GDM1 (cell line): Measurements from ENCODE around the gene FNDC1.

Experiments used
- DNase-seq: peaks from one replicate; lab custom pipeline; 2025; lab: John Stamatoyannopoulos, UW

FNDC1 gene

DNA sequence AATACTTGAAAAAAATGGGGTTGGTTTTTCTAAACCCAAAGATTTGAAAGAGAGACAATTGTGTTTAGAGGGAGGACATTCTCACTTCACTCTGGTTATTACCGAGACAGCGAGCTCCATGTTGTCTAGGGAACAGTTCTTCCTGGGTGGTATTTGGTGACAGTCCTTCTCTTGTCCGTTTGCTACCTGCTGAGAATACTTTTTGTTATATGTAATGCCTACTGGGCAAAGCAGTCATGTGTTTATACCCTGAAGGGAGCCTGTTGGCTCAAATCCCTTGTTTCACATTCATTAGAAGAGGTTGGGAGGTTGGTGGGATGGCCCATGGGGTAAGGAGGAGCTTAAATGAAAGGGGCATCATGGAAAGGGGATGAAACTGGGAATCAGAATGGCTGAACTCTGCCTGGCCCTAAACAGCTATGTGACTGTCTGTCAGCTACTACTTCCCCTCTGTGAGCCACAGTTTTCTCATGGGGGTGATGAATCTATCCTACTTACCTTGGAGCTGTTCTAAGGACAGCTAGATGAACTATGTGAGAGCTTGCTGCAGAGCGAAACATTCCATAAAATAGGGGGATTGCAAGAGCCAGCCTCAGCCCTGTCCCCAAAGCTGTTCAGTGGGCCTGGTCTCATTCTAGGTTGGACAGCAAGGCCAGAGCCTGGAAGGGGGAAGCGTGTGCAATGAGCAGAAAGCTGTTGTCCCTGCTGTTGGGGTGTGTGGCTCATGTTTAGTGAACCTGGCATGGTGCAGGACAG lies 43.5 kb downstream of the FNDC1 start:
- no peak for DNase-seq

DNA sequence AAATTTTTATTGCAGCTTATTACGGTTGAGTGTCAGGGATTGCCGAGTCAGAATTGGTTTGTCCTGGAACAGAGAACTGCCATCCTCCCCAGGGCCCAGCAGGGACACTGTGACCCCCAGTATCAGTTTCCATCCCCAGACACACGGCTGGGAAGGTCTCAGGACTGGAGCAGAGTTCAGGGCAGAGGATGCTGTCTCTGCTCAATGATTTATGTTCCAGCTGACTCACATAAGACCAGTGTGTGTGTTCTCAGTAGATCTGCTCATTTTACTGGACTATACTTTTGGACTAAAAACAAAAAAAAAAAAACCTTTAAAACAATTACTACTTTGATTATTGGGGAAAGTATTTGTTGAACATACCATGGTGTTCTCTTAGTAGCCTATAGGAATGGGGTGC lies 44.2 kb downstream of the FNDC1 start:
- DNase-seq = no peak

DNA sequence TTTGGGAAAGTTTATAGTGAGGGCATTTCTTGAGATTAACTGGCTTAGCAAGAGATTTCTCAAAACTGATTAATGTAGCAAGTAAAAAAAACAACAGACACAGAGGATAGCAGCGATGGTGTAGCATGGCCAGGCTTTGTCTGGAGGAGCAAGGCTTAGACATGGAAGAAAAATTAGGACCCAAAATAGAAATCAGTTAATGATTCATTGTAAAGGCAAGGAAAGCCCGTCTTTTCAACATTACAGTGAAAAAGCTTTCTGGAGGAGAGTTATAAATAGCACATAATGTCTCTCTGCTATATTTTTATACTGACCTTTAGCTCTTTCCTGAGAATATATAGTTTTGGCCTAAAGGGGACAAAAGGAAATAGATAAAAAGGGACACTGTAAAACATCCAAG lies 45.1 kb downstream of the FNDC1 start:
- DNase-seq = no peak

DNA sequence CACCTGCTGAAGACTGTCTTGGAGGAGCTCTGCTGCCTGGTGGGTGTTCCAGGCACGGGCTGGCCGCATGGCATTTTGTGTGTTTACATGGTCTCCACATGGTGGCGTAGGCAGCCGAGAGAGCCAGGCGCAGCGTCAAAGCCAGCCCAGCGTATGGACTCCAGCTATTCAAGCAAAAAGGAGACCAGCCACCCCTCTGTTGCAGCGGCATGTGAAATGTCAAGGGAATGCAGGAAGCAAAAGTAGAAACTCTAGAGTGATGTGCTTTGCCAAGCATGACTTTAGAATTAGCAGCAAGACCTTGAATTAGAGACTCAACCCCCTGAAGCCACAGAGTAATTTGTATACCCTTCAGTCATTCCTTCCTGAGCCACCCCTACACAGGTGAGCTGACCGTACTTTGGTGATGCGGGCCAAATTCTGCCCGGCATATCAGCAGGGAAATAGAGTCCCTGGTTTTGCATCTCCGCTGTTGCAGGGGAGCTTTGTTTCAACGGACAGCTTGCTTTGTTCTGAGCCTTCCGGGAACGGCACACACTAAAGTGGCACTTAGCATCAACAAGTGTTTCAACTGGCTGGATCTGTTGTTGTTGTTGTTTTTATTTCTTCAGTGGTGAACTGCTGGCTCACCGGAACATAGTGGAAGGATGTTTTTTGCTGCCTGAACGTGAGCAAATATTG lies 48.5 kb downstream of the FNDC1 start:
- no peak for DNase-seq

DNA sequence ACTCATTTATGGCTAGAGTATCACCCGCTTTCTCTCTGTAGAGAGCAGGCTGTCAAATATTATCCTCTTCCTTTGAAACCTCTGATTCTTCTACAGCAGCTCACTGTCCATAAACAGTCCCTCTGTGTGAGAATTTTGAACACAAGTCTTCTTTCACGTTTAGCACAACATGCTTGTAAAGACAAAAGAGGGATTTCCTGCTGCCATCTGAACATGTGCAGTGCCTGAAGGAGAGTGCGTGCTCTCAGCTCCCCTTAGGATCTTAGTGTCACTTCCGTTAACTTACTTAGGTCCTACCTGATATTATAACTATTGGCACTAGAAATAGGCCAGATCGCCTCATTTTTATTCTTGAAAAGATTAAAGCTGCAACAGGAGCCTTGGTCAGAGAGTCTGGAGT lies 50.9 kb downstream of the FNDC1 start:
- no peak for DNase-seq

DNA sequence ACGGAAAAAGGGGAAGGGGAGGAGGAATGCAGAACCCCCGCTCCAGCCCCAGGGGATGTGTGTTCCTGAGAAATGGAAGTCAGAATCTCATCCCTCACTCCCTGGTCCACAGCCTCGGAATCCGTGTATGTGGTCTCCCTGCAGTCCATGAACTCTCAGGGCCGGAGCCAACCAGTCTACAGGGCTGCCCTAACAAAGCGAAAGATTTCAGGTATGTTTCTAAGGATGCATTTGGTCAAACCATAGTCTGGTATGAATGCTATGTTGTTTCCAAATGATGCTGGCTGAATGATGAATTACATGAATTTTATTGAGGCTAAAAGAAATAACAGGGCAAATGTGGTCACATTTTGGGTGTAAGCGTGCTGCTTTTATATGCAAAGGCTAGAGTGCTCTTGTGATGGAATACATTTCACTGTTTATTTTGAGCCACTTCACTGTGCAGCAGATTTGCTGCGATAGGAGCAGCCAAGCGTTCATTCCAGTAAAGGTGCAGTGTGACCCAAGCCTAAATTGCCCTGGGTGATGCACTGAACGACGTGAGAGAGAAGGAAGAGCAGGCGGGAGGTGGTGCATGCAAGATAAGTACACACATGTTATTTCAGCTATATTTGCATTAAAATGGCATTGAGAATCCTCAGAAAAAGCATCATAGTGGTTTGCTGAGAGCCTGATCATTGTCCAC lies 52.4 kb downstream of the FNDC1 start:
- no peak for DNase-seq

DNA sequence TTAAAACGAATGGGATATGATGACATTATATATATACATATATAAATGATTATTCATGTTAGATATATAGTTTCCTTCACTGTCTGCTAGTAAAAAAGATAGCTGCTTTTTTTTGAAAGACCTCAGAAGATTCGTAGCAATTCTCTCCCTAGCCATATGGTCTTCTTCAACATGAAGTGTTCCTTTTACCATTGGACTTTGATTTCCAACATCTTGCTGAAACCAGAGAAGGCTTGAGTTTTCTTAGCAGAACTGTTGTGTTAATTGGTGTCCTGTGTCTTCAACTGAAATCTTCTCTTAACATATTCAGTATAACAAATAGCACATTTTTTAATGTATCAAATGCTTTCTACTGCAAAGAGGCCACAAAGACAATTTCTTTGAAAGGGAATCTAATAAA lies 55.3 kb downstream of the FNDC1 start:
- no peak for DNase-seq

DNA sequence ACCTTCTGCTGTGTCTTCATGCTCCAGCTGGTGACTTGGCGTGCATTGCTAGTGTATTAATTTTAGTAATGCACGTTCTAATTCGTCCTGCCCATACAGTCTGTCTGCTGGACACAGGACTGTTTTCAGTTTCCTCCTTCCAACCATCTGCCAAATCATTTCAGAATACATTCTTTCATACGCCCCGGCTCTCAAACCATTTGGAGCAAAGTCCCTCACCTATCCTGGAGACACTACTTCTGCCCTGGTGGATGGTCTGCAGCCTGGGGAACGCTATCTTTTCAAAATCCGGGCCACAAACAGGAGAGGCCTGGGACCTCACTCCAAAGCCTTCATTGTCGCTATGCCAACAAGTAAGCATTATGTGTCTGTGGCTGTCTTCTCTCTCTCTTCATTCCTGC lies 60.5 kb downstream of the FNDC1 start:
- DNase-seq = no peak

DNA sequence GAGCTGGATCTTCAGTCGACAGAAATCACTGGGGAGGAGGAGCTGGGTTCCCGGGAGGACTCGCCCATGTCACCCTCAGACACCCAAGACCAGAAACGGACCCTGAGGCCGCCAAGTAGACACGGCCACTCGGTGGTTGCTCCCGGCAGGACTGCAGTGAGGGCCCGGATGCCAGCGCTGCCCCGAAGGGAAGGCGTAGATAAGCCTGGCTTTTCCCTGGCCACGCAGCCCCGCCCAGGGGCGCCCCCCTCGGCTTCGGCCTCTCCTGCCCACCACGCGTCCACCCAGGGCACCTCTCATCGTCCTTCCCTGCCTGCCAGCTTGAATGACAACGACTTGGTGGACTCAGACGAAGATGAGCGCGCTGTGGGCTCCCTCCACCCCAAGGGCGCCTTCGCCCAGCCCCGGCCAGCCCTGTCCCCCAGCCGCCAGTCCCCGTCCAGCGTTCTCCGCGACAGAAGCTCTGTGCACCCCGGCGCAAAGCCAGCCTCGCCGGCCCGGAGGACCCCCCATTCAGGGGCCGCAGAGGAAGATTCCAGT lies 63.0 kb downstream of the FNDC1 start:
- DNase-seq = no peak

DNA sequence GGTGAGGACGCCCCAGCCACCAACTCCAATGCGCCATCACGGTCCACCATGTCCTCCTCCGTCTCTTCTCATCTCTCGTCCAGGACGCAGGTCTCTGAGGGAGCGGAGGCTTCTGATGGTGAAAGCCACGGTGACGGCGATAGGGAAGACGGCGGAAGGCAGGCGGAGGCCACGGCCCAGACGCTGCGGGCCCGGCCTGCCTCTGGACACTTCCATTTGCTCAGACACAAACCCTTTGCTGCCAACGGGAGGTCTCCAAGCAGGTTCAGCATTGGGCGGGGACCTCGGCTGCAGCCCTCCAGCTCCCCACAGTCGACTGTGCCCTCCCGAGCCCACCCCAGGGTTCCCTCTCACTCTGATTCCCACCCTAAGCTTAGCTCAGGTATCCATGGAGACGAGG lies 63.6 kb downstream of the FNDC1 start:
- DNase-seq = no peak

DNA sequence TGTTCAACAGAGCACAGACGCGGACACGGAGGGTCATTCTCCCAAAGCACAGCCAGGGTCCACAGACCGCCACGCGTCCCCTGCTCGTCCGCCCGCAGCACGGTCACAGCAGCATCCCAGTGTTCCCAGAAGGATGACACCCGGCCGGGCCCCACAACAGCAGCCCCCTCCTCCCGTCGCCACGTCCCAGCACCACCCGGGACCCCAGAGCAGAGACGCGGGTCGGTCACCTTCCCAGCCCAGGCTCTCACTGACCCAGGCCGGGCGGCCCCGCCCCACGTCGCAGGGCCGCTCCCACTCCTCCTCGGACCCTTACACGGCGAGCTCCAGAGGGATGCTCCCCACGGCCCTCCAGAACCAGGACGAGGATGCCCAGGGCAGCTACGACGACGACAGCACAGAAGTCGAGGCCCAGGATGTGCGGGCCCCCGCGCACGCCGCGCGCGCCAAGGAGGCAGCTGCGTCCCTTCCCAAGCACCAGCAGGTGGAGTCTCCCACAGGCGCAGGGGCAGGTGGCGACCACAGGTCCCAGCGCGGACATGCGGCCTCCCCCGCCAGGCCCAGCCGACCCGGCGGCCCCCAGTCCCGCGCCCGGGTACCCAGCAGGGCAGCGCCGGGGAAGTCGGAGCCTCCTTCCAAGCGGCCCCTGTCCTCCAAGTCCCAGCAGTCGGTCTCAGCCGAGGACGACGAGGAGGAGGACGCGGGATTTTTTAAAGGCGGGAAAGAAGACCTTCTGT lies 64.3 kb downstream of the FNDC1 start:
- no peak for DNase-seq

DNA sequence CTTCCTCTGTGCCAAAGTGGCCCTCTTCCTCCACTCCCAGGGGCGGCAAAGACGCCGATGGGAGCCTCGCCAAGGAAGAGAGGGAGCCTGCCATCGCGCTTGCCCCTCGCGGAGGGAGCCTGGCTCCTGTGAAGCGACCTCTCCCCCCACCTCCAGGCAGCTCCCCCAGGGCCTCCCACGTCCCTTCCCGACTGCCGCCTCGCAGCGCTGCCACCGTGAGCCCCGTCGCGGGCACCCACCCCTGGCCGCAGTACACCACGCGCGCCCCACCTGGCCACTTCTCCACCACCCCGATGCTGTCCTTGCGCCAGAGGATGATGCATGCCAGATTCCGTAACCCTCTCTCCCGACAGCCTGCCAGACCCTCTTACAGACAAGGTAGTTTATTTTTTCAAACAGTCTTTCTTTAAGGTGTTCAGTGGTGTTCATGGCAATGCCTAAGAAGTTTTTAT lies 64.9 kb downstream of the FNDC1 start:
- no peak for DNase-seq

DNA sequence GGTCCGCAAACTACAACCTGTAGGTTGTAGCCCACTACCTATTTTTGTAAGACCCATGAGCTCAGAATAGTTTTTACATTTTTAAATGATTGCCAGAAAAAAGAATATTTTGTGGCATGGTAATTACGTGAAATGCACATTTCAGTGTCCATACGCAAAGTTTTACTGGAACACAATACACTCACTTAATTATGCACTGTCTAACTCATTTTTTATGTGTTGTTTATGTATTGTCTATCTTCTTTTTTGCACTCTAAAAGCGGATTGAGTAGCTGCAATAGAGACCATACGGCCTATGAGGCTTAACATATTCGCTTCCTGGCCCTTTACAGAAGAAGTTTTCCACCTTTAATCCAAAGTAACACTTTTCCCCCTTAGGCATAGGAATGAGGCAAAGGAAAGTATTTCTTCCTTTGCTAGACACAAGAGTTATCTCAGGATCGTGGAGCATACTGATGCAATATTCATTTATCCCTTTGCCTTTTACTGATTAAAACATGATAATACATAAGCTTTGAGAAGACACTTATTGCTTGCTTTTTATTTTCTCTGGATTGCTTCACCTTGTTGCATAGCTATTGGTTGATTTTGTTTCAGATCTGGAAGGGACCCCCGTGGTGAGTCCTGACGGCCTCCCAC lies 69.8 kb downstream of the FNDC1 start:
- no peak for DNase-seq

DNA sequence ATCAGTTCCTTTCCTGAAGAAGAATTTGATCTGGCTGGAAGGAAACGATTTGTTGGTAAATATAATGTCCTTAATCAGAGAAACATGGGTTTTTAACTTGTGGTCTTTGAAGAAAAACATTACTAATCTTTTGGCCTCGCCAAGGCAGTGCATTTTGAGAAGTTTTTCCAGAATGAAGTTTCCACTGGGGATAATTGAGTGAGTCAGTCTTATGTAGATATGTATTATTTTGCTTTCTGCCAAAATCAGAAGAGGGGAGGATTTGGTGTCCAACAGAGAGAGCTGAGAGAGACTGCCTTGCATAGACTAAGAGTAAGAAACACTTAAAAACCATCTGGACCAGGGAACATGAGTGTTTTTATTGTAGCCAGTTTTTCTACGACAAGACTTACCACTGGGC lies 79.9 kb downstream of the FNDC1 start:
- no peak for DNase-seq

DNA sequence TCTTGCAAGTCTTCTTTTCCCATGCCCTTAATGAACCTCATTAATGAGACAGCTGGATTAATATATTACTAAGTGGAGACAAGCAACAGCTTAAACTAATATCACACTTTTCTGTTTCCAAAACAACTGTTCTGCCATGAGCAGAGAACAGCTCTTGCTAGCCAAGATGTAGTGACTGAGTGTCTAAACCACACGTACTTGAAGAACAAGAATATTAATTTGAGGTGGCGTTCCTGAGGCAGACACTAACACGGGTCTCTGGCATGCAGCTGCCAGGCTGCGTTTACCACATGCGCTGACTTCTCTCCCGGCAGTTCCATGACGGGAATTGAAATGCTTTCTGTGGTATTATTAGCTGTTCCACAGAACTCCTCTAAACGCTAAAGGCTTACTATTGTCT lies 80.6 kb downstream of the FNDC1 start:
- no peak for DNase-seq

DNA sequence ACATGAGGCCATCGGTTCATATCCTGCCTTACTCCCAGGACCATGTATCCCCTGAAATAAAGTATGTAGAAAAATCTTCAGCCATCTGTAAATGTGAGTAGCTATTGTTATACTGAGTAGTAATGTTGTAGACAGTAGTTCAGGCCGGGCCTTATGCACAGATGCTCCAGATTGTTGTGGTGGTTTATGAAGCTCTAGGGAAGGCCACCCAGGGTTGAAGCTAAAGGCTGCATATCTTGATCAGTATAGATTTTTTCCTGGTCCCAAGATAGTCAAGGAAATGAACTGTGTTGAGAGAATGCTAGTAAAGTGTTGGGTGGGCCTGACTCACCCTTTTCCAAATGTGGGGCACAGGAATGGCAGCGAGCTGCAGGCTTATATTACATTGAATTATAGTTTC lies 81.4 kb downstream of the FNDC1 start:
- no peak for DNase-seq

DNA sequence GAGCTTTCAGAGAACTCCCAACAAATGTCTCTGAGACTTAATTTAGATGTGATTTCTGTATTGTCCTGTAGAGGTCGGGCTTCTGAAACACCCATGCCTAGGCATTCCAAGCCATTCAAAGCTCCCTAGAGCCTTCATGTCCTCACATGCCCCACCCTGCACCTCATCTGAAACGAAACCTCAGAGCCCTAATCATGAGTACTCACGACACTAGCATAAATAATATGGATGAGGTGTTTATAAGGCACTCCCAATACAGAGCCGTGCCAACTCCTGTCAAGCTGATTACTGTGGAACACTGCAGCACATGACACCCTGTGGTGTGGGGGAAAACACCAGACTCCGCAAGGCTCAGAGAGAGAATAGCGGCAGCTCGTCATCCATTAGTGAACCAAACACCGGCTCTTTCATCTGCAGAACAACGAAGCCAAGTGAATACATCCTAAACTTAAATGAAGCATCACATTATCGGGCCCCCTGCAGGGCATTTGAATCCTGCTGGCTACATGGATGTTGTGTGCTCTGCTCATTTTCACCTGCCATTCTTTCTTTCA lies 83.8 kb downstream of the FNDC1 start:
- no peak for DNase-seq

DNA sequence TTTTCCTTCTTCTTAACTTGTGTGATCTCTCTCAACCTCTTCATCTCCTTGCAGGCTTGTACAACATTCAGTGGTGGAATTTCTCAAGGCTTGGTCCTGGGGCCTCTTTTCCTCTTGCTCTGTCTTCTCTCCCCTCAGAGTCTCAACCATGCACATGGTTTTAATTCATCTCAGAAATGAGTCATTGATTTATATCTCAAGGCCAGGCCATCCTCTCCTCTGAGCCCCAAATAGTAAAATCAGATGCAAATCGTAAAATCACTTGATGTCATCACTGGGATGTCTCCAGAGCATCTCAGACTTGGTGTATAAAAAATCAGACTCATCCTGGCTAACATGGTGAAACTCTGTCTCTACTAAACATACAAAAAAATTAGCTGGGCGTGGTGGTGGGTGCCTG lies 85.0 kb downstream of the FNDC1 start:
- DNase-seq = no peak

DNA sequence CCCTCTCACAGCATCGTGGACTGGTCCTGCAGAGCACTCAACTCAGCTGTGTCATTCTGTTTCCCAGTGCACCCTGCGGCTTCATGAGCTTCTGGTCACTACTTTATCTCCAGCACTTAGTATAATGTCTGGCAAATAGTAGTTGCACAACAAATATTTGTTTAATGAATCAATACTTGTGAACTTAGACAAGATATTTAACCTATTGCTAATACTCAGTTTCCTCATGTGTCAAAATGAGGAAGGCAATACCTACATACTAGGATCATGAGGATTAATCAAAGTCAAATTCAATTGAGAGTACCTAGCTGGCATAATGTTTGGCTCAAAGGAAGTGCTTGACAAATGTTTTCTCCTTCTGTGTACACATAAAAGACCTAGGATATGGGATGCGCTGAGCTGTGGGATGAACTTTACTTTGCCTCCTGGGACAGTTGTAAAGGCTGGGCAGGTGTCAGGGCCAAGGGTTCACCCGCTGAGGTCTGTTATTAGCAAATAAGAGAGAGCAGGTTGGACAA lies 86.3 kb downstream of the FNDC1 start:
- no peak for DNase-seq

DNA sequence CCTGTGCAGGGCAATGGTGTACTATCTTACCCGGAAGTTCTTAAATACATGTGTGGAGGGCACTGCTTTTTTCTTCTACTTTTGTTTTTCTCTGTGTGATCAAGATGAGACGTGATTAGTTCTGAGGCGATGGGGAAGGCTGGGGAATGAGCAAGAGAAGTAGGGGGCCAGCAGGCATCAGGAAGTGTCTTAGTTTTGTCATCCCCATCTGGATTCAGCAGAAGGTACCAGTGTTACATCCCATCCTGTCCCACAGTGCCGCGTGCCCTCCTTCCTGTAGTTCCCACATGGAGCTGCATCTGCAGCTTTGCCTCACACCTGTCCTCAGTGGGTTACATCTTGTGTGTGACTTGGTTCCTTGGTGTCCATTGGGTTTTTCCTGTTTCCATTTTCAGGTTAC lies 86.9 kb downstream of the FNDC1 start:
- no peak for DNase-seq

DNA sequence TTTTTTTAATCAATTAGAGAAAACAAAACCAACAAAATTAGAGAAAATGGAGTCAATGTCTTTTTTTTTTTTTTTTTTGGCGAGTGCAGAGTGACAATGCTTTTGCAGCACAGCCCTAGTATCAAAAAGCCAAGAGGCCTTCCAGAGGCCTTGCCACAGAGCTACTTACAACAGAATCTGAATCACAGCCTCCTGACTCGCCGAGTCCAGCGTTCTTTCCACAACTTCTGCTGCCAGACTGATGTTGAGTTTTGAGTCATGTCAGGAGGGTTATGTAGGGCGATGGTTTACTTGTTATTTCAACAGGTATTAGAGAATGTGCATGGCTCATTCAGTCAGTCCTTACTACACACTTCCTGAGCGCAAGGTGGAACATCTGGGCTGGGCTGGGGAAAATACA lies 88.6 kb downstream of the FNDC1 start:
- no peak for DNase-seq
